Forelimb muscle (tissue), 1 donor: Measurements from ENCODE around the gene SF3B2. TPM values are rescaled to one million over a fixed set of nuclear protein-coding genes. Genes with fewer than 3 reads are reported as not detected.

Source experiments
- DNase-seq: peaks from one replicate; pipeline ENCODE4 v3.0.0-alpha.2; 2013; ENCODE audit warnings: low read depth
- polyA plus RNA-seq: library from polyadenylated mRNA; unstranded; fragments of 120-200 nt; gene quantifications from one replicate; pipeline ENCODE4 v1.2.1, GENCODE V29; 2013; ENCODE audit not compliant: insufficient read length

SF3B2 gene
- polyA plus RNA-seq, 1 donor, result 121 TPM

DNA sequence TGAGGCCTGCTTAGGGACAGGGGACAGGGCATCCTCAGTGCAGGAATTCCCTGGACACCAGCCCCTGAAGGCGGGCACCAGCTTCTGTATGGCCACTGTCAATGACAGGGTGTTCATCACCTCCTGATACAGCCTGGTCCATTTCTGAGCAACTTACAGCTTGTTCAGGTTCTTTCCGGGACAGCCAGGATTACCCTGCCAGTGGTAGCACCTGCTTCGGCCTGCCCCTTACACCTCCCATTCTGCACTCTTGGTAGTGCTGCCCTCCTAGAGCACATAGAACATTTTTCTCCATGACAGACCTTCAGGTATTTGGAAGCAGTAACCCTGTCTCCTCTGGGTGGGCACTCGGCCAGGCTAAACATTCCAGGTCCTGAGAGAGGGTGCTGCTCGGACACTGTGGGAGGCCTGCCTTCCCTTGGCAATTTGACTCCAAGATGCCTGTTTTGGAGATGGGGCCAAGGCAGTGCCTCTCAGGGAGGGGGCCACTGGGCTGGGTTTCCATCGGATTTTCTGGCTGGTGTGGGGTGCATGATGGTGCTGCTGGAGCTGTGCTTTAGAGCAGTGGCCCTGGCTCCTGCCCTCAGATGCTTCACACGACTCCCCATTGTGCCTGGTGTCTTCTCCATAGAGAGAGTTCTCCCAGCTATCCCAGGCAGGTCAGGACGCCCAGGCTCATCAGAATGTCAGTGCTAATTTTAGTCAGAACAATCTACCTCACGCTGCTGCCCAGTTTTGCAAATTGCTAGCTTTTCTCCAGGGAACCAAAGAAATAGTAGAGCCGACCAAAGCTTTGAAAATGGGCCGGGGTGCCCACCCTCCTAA lies 4.4 kb upstream of the SF3B2 start:
- no peak for DNase-seq

DNA sequence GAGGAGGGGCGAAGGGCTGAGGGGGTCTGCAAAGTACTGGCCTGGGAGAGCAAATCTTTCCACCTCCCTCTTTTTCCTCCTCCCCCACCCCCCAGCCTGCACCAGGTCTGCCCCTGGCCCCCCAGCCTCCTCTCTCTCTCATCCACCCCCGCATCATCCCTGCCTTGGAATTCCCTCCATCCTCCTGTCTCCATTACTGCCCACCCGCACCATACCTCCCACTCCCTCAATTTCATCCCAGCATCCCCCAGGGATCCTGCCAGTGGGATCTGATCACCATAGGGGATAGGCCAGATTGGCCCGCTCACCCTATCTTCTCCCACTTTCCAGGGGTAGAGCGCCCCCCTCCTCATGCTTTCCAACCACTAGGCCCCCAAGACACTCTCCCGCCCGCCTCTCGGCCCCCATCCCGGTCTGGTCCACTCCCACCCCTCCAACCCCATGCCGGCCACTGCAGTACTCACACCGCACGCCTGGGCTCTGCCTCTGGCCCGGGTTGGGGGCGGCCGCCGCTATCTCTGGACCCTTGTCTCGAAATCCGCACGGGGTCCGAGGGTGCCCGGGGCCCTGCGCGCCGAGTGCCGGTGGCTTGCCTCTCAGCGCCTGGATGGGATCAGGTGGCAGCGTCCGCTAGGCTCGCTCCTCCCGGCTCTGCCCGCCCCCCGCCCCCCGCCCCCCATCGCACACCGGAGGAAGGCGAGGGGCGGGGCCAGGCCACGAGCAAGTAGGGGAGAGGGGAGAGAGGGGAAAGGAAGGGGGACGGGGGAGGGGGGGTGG lies 3.4 kb upstream of the SF3B2 start, which contains the start of gene GAL3ST3:
Gene GAL3ST3, minus strand, starts transcription at position 615 of the 777 bp plus-strand sequence. CDS start 3,746 bp downstream, outside the sequence.
- no peak for DNase-seq

DNA sequence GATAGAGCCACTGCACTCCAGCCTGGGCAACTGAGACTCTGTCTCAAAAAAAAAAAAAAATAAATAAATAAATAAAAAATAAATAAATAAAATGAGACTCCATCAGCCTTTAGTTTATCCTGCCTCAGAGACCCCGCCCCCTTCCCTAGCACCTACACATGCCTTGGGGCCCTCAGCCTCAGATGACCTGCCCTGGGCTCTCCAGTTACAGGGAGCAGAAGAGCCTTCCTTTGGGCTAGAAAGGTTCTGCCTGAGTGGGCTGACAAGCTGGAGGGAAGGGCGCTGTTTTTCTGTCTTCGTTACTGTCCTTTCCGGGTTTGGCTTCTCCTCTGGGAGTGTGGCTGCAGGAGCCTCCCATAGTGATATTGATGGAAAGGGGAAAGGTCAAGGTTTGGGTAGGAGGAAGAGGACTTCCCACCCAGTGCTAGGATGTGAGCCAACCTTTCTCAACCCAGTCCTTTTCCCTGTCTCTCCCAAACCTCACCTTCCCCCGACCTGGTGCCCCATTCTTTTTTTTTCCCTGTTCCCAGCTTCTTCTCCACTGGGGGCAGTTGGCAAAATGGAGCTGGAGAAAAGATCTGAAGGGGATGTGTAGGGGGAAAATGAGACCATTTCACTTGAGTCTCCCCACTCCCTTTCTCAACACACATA lies 1.5 kb upstream of the SF3B2 start:
- no peak for DNase-seq

DNA sequence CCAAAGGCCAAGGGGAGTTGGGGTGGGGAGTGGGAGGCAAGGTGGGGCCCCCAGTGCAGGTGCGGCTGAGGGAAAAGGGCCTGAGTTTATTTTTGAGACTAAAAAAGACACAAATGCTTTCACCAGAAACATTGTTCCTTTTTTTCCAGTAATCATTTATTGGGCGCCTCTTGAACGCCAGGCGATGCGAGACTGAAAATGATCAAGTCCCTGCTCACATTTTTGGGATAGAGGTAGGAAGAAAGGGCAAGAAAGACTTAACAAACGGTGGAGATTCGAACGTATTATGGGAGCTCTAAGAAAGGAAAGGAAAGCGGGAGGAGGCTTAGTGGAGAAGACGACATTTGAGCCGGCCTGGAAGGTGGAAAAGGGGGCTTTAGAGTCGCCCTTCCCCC lies 796 bp upstream of the SF3B2 start:
- DNase-seq, result no peak

DNA sequence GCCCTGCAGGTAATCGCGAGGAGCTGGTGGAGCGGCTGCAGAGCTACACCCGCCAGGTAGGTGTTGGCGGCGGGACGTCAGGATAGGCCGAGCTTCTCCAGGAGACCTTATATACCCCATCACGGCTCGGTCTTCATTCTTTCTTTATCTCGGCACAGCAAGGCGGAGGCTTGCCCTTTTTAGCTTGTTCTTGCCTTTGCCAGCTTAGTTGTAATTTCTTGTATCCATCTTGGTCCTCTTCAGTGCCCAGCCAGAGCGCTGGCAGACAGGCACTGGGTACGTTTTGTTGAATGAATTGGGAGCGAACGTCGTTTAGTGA lies 459 bp downstream of the SF3B2 start:
- DNase-seq, result no peak

DNA sequence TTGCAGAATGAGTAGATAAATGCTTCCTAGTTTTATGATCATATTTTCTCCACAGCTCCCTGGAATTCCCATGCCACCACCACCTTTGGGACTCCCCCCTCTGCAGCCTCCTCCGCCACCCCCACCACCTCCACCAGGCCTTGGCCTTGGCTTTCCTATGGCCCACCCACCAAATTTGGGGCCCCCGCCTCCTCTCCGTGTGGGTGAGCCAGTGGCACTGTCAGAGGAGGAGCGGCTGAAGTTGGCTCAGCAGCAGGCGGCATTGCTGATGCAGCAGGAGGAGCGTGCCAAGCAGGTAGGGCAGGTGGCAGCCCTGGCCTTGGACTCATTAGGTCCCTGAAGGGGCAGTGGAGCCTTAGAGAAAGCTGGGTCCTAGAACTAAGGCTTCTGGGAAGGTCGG lies 2.9 kb downstream of the SF3B2 start:
- no peak for DNase-seq

DNA sequence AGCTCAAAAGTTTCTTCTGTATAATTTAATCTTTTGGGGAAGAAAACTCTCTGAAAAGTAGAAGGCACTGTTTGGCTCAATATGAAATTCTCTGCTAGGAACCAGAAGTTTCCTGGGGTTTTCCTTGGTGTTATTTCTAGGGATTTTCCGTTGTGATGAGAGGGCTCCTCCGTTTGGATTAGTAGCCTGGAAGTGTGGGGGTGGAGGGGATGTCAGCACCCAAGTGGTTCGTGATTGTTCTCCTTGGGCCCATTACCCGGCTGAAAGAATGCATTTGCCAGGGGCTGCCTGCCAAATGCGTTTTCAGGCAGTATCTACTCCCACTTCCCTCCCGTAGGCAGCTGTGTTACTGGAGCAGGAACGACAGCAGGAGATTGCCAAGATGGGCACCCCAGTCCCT lies 4.3 kb downstream of the SF3B2 start:
- DNase-seq, result no peak

DNA sequence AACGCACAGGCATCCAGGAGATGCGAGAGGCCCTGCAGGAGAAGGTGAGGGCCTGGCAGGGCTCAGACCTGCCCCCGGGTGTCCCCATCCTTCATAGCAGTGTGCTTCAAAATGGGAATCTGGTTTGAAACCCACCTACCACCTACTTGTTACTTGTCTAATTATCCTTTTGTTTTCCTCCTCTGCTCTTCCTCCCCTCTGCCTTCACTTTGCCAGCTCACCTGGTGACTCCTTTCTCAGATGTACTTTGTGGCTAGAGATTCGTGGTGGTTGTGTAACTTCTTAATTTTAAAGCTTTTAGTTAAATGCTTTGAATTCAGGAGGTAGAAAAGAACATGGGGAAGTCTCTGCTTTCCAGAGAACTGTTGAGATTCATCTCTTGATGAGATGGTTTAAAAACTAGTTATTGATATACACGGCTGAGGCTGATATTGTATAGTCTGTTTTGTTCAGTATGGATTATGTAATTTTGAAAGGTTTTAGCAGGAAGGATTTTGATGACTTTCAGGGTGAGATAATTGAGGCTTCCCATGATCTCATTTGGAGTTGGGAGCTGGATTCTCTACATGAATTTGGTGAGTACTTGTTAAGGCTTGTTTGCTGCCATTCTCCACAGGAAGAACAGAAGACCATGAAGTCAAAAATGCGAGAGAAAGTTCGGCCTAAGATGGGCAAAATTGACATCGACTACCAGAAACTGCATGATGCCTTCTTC lies 8.0 kb downstream of the SF3B2 start:
- DNase-seq, result no peak

DNA sequence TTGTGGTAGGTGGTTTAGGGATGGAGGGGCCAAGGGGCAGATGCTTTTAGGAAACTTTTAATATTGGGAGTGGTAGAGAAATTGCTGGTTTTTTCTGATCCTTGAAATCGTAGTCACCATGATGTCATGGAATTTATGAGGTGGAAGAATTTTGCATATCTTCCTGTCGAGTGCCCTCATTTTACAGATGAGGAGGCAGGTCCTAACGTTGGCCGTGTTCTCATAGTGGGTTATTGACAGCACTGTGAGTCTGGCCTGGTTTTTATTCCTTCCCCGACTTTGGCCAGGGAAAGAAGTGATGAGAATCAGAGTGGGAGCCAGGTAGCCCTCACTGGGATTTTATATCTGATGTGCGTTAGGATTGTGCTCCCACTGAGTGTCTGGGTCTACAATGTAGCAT lies 9.1 kb downstream of the SF3B2 start:
- DNase-seq, result no peak

DNA sequence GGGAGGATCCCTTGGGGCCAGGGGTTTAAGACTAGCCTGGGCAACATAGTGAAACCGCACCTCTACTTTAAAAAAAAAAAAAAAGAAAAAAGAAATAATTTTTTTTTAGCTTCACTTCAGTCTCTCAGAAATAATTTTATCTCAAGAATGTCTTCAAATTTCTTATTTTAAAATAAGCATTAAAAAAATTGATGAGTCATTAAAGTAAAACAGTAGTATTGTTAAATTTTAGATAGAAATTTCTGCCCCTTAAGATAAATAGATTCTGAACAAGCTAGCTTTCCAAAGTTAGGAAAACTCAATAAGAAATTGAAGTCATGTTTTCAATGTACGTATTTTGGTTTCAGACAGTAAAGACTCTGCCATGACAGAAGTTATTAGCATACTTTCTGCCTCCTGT lies 10.2 kb downstream of the SF3B2 start:
- no peak for DNase-seq

DNA sequence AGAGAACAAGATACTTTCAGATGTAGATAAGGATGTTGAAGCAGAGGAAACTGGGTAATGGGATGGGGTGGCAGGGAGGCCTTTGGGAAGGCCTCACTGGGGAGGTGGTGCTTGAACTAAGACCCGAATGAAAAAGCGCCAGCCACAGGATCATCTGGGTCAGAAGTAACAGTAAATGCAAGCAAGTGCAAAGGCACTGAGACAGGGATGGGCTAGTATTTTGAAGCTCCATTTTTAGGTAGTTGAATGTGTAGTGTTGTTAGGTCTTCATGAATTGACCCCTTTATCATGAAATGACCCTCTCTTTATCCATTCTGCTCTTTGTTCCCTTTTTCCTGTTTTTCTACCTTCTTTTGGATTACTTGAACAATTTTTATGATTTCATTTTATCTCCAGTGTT lies 11.7 kb downstream of the SF3B2 start:
- no peak for DNase-seq

DNA sequence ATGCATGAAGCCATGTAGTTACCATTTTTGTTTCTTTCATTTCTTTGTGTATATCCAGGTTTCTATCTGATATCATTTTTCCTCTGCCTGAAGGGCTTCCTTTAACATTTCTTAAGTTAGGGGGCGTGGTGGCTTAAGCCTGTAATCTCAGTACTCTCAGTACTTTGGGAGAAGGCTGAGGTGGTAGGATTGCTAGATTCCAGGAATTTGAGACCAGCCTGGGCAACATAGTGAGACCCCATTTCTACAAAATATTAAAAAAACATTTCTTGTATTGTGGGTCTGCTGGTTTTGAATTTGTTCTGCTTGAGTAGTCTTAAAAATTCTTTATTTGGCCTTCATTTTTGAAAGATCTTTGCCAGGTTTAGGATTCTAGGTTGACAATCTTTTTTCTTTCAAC lies 12.4 kb downstream of the SF3B2 start:
- no peak for DNase-seq

DNA sequence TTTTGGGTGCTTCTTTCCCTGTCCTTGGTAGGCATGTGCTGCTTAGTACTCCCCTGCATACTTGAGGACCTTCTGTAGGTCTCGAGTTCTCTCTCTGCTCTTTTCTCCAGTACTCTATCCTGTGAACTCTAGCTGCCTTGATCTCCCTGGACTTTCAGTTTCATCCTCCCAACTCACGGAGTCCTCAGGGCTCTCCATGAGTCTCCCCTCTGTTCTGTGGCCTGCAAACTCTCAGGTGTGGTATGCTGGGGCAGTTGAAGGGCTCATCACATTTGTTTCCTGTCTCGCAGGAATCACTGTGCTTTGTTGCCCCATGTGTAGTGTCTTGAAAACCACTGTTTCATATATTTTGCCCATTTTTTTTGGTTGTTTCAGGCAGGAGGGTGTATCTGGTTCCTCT lies 14.6 kb downstream of the SF3B2 start:
- DNase-seq, result no peak

DNA sequence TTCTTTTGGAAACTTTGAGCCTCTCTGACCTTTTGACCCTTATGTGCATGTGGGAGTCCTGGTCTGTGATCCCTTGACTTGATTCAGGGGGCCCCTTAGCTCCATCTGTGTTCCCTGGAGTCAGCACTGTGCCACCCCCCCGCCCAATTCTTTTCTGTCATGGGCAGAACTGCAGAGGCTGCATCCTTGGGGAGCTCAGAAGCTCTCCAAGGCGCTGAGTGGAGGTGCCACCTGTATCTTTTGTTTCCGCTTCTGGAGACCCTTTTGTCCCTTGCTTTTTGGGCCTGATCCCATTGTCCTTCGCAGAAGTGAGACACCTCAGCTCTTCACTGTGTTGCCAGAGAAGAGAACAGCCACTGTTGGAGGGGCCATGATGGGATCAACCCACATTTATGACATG lies 15.5 kb downstream of the SF3B2 start:
- DNase-seq, result no peak

DNA sequence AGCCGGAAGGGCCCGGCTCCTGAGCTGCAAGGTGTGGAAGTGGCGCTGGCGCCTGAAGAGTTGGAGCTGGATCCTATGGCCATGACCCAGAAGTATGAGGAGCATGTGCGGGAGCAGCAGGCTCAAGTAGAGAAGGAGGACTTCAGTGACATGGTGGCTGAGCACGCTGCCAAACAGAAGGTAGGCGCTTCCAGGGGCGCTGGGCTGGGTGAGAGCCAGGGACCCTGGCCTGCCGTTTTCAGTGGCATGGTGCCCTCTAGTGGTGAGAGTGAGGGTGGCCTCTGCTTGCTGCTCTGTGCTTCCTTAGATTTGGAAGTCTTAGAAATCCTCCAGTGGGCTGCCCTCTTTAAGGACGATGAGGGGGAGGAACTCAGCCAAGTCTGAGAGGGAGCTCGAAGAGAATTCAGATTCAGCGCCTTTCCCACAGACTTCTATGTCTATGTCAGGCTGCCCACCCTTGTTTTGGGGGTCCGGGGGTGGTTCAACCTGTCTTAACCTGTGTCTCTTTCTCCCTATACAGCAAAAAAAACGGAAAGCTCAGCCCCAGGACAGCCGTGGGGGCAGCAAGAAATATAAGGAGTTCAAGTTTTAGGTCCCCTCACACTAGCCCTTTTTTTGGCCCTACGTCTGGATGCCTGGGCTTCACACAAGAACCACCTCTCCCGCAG lies 16.1 kb downstream of the SF3B2 start:
- DNase-seq, result no peak

DNA sequence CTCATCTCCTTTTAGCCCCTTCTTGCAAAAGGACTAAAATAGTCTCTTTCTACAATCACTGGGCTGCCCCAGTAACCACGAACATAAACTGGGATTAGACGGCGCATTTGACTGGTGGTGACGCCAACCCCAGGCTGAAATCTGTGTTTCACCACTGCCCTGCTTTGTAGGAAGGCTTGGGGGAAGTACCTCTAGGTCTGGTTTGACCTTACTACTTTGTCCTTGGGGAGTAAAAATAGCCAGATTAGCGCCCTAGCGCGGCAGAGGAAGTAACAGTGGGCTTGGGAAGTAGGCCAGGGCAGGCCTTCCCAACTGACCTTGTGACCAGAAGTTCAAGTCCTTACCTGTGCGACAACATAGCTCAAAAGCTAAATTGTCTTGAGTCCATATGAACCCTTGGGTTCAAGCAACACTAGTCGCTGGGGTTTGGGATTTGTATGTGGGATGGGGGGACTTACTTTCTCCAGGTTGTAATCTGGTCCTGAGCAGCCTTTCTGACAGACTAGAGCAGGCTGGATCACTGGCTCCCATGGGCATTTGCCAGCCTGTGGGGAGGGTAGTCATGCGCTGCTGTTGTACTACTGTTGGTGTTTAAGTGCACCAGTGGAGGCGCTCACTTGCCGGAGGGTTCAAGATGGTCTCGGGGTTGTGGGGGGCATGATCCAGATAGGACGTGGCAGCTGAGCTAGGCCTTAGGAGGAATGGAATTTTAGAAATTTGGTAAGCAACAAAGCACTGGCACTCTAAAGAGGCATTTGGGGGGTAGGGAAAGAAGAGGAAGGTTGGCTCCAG lies 17.0 kb downstream of the SF3B2 start:
- DNase-seq, result no peak

DNA sequence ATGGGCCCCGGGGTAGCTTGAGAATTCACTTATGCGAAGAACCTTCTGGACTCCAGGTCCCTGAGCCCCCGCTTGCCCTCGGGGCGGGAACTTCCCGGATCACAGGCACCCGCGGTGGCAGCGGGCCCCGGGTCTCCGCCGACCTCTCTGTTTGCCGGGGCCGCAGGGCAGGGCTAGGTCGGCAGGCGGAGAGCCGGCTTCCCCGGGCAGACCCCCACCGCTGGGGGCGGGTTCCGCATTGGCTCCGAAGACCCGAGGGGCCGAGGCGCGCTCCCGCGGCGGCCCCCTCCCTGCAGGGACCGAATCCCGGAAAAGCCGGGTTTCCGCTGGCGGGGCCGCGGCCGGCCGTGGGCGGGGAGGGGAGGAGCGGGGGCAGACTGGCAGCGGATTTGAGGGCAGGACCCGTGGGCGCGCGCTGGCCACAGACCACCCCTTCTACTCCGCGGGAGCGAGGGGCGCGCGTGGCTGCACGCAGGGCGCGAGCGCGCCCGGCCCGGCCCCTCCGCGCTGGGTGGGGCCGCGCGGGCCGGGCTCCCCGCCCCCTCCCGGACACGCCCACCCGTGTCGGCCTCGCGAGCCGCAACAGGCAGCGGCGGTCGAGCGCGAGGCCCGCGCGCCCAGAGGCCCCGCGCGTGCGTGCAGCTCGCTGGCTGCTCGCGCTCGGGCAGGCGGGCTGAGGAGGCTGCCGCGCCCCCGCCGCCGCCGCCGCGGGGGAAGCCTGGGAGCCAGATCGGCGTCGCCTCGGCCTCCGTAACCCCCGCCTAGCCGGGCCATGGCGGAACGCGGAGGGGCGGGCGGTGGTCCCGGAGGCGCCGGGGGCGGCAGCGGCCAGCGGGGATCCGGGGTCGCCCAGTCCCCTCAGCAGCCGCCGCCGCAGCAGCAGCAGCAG lies 17.8 kb downstream of the SF3B2 start, which contains the start of gene PACS1:
Gene PACS1, plus strand, starts transcription at position 558 of the 889 bp plus-strand sequence. Its CDS starts 215 bp downstream, at position 773.
- DNase-seq, result peak; percentile 45

DNA sequence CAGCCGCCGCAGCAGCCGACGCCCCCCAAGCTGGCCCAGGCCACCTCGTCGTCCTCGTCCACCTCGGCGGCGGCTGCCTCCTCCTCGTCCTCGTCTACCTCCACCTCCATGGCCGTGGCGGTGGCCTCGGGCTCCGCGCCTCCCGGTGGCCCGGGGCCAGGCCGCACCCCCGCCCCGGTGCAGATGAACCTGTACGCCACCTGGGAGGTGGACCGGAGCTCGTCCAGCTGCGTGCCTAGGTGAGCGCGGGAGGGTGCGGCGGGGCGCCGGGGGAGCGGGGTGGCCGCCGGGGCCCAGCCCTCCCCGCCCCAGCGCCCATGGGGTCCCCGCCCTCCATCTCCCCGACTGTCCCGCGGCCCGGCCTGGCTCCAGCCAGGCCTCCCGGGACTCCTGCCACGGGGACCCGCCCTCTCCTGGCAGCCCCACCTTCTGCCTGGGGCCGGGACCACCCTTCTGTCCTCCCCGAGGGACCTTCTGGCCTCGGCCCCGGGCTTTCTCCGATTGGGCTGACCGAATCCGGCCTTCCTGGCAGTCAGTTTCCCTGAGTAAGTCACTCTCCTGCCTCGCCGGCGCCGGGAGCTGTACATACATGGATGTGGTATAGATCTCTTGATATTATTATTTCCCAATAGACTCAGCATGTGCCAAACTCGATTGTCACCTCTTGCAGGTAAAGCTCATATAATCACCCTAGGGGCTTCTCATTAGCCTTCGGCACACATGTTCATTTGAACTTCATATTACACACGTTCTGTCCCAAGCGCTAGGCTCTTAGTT lies 18.6 kb downstream of the SF3B2 start:
- DNase-seq, result no peak

DNA sequence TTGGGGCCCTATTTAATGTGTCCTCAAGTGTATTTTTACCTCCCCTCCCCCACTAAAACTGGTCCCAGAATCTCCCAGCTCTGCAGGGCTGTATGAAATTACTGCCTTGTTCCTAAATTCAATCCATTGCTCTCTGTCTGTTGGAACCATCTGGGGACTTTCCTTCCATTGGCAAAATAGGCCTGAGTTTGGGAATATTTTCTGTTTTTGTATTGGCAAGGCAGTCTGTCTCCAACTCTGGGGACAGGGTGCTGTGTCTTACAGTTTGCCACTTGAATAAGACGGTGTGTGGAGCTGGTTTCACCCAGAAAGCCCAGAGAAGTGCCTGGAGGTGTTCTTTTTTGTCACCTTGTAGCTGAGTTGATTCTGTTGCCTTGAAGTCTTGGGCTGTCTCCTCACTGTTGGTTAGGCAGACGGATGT lies 19.2 kb downstream of the SF3B2 start:
- no peak for DNase-seq
